Stimulated activated CD8-positive, alpha-beta memory T cell treated with anti-CD3 and anti-CD28 coated beads, Interleukin-12 subunit alpha, Interleukin-12 subunit beta, amount 100 ng/mL, for 1 hour (primary cell): ENCODE results near the gene DIAPH1.

Experiments used
- DNase-seq: peaks from one replicate; pipeline ENCODE4 v3.0.0-alpha.2; 2020; ENCODE audit warnings: low read depth

DIAPH1 gene

DNA sequence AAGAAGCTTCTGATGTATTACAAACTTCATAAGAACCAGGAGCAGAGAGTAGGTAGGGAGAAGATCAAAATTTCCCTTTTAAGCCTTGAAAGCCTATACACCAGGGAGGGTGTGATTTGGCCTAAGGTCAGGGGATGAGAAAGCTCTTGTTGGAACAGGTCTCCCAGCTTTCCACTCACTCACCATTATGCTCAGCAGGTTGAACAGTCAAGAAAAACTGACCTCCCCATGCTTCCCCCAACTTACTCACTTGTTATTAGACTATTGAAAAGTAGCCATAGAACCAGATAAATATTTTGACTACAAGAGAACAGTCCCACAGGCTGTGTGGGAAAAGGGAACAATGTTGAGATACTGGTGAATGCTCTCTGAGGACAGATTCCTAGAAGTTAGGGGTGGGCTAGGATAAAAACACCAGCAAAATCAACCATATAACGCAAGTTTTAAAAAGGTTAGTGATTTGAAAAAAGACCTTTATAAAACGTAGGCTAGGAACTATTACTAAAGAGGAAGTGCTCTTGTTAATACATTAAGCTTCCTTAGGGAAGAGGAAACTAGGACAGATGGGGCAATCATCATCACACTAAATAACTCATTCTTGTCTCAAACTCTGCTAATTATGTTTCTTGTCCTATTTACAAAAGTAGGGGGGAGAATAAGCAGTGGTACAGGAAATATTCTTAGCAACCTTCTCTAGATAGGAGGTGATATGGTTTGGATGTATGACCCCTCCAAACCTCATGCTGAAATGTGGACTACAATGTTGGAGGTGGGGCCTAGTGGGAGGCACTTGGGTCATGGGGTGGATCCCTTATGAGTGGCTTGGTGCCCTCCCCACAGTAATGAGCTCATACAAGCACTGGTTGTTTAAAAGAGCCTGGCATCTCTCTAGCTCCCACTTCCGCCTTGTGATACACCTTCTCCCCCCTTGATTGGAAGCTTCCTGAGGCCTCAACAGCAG, 98.9 kb downstream of the DIAPH1 start:
- DNase-seq: no peak

GRCh38 chr5:141518618-141519015, 100.2 kb downstream of the DIAPH1 start:
- no peak for DNase-seq

DNA sequence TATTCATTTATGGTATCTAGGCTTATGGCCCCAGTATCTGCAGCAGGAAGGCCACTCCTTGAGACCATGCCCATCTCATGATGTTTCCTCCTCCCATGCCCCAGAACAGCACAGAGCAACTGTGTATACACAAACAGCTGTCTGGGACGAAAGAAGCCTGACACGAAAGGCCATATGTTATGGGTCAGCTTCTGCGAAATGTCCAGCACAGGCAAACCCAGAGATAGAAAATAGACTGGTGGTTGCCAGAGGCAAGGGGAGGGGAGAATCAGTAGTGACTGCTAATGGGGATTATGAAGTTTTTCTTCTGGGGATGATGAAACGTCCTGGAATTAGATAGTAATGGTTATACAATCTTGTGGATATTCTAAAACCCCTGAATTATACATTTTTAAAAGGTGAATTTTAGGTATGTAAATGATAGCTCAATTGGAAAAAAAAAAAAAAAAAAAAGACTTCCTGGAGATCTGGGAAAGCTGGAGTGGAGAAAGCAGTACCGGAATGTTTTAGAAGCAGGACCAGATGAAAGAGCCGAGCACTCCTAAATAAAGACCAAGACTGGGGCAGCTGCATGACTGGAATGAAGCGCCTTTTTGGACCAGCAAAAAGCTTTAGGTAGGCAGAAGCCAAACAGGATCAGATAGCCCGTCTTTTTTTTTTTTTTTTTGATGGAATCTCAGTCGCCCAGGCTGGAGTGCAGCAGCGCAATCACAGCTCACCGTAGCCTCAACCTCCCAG, 100.8 kb downstream of the DIAPH1 start:
- no peak for DNase-seq

DNA sequence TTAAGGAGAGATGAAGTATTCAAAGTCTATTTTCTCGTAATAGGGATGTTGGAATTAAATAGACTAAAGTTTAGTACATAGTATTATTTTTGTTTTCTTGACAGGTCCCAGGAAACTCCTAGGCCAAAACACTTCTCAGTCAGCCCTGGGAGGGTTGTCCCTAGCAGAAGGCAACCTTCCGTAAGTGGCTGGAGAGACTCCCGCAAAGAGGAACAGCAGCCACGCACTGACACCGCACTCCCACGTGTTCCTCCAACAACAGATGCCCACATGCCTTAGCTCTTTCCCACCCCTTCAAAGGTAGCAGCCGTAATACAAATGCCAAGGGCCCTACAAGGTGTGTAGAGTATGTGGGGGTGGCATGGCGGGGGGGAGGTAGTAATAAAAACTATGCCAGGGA, 101.5 kb downstream of the DIAPH1 start:
- DNase-seq: no peak

- DNase-seq: no peak
These were observed 102.2 kb downstream of the DIAPH1 start for GRCh38 chr5:141516672-141517025.

DNA sequence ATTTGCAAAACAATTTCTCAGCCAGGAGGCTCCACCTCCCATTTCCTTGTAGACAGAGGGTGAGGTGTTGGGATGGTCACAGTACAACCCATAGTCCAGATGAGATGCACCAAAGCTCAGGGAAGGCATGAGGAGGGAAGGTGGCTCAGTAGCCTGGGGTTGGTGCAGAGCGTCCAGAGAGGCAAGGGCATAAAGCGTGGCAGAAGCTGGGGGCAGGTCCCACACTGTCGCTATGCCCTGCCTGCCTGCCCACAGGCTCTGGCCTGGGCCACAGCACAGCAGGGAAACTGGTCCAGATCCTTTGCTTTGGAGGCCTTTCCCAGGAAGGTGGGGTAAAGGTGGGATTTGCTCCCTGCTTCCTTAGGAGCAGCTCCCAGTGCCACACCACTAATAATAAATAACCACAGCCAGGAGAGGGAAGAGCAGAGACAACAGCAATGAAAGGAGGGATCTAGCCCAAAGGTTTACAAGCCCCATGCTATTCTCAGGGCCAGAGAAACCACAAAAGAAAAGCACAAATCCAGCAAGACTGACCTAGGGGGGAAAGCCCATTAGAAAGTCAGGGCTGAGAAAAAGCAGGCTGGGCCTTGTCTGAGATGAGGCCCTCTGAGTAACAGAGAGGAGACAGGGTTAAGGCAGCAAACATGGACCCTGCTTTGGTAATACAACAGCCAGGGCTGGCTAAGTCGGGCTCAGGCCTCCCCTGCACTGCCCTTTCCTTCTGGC, 102.7 kb downstream of the DIAPH1 start:
- no peak for DNase-seq

DNA sequence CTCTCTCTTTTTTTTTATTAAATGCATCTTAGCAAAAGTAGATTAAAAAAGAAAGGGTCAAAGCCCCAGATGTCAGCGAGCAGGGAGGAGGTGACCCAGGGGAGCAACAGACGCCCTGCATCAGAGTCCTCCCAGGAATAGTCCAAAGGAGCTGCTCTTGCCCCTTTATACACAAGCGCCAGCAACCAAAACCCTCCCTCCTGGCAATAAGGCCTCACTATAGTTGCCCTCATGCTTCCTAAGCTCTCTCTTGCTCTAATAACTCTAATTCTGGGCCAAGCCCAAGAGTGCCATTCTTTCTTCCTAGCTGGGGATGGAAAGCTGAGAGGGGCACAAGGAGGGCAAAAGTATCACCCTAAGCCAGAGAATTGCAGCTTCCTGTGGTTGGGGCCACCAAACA, 103.7 kb downstream of the DIAPH1 start:
- no peak for DNase-seq

DNA sequence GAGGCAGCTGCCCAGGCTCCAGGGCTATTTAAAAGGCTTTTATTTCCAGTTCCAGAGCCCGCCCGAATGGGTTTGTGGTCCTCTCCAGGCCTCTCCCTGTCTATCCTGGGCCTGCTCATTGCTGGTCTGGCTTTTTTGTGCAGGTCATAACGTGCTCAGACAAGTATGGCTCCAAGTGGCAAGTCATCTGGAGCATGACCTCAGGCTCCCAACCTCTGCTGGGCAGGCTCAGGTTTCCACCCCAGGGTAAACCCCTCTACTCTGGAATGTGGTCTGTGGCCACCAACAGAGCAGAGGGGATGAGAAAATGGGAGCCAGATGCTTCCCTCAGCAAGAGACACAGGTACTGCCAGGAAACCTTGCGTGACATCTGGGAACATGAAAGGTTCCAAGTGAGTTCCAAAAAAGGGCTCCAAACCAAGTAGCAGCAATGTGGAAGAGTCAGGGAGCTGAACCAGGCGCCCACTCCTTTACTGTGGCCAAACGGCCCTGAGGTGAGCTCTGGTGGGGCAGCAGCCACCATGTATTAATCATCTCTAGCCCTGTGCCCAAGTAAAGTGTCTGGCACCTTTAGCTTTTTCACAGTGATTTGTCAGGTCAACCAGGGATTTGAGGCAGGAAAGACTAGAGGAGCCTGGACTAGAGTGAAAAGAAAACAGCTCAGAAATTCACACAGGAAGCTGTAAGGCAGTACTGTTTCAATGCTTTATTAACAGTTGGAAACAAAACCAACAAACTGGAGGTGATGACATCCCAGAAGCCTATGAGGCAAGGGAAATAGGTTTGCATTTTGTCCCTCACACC, 104.3 kb downstream of the DIAPH1 start:
- DNase-seq: no peak

- peak; percentile 36 for DNase-seq
These were observed 105.0 kb downstream of the DIAPH1 start for GRCh38 chr5:141513627-141514329.

DNA sequence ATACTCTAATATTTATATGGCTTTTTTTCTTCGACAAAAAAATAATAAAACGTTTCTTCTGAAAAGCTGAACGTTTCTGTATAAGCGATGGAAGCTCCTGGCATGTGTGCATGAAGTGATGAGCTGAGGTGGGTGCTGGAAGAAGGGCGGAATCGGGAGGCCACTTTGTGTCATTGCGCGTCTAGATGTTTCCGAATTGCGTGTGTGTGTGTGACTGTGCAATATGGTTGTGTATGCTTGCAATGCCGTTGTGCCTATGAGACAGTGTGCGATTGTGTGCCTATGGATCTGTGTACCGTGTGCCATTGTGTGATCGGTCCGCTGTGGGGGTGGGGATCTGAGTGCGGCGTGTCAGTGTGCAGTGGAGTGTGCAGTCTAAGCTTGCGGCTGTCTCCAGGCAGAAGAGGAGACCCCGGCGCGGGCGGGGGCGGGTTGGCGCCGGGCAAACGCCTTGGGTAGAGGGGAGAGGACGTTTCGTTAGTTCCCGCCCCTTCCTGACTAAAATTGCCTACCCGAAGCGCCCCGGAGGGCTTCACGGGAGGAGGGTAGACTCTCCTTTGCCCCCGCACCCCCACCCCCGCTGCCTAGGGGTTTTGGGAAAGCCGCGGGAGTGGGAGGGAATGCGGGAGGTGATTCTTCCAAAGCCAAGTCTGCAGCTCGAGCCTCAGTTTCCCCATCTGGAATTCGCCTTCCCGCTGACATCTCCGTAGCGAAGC, 105.7 kb downstream of the DIAPH1 start:
- DNase-seq: no peak

- peak; percentile 79 for DNase-seq
These were observed 106.3 kb downstream of the DIAPH1 start for GRCh38 chr5:141512390-141512910.

DNA sequence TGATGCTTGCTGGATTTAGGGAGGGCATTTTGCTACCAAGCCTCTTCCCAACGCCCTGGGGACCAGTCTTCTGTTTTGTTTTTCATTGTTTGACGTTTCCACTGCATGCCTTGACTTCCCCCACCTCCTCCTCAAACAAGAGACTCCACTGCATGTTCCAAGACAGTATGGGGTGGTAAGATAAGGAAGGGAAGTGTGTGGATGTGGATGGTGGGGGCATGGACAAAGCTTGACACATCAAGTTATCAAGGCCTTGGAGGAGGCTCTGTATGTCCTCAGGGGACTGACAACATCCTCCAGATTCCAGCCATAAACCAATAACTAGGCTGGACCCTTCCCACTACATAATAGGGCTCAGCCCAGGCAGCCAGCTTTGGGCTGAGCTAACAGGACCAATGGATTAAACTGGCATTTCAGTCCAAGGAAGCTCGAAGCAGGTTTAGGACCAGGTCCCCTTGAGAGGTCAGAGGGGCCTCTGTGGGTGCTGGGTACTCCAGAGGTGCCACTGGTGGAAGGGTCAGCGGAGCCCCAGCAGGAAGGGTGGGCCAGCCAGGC, 107.0 kb downstream of the DIAPH1 start:
- no peak for DNase-seq

DNA sequence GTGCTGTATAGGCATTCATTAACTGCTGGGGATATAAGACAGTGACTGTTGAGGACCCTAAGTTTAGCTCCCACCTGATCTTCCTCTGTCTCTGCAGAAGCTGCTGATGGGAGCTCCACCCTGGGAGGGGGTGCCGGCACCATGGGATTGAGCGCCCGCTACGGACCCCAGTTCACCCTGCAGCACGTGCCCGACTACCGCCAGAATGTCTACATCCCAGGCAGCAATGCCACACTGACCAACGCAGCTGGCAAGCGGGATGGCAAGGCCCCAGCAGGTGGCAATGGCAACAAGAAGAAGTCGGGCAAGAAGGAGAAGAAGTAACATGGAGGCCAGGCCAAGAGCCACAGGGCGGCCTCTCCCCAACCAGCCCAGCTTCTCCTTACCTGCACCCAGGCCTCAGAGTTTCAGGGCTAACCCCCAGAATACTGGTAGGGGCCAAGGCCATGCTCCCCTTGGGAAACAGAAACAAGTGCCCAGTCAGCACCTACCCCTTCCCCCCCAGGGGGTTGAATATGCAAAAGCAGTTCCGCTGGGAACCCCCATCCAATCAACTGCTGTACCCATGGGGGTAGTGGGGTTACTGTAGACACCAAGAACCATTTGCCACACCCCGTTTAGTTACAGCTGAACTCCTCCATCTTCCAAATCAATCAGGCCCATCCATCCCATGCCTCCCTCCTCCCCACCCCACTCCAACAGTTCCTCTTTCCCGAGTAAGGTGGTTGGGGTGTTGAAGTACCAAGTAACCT, 107.8 kb downstream of the DIAPH1 start:
- no peak for DNase-seq

DNA sequence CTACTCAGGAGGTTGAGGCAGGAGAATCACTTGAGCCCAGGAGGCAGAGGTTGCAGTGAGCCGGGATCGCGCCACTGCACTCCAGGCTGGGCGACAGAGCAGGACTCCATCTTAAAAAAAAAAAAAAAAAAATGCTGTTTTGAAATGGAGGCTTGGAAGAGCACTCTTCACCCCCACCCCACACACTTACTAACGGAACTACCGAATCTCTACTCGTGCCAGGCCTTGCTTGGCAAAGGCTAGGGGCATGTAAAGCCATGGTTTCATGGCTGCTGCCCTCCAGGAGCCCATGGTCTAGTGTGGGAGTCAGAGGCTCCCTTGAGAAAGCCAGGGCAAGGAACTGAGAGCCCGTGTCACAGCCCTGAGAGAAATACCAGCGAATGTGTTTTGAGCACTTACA, 108.6 kb downstream of the DIAPH1 start:
- DNase-seq: no peak

- no peak for DNase-seq
These were observed 109.8 kb downstream of the DIAPH1 start for GRCh38 chr5:141508798-141509611.

GRCh38 chr5:141508440-141508797, 110.4 kb downstream of the DIAPH1 start:
- DNase-seq: no peak

DNA sequence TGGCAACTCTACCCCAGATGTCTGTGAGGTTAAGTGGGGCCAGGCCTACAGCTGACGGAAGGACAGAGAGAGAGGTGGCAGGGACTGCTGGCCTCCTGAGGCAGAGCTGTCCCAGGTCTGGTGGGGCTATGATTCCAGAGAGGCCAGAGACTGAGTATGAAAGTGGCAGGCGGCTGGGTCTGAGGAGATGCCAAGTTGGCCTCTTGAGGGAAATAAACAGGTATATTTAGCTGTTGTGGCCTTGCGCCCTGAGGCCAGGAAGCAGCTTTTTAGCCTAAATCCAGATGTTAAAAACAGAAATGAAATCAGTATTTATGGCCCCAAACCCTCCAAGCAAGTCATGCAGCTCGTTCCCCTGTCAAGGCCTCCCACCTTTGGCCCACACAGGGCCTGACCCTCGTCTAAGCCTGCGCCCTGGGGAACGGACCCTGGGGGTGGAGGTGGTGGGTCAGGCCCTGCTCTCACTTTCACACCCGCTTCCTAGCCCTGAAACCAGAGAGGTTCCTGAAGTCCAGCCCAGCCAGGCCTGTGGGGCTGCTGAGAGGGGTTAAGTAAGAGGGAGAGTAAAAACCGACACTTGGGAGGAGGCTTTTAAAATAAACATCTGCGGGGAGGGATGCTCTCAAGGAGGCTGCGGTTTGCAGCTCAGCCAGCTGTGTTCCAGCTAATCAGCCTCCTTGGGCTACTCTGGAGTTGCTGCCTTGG, 111.3 kb downstream of the DIAPH1 start:
- DNase-seq: no peak
